ENCODE results near the gene TBXAS1.

- TF ChIP-seq CTCF (IDR thresholded peaks at IDR 0.05; ENCODE audit: poor library complexity, severe bottlenecking) (no peak), POLR2AphosphoS5 (IDR thresholded peaks at IDR 0.05) (no peak), TAF1 (IDR thresholded peaks at IDR 0.05; ENCODE audit: low read depth) (no peak), EZH2 (IDR thresholded peaks at IDR 0.05; ENCODE audit: borderline replicate concordance, insufficient read depth, low read length, poor library complexity, severe bottlenecking) (no peak)
These were observed 24.5 kb upstream of the TBXAS1 start for GRCh38 chr7:139804571-139804970.

All from neural cell (in vitro differentiated cells).